MV-4-11 (cell line): ENCODE data around the gene CHSY3.

Experiments used
- DNase-seq: peaks from one replicate; lab custom pipeline; 2025; lab: John Stamatoyannopoulos, UW

CHSY3 gene

DNA sequence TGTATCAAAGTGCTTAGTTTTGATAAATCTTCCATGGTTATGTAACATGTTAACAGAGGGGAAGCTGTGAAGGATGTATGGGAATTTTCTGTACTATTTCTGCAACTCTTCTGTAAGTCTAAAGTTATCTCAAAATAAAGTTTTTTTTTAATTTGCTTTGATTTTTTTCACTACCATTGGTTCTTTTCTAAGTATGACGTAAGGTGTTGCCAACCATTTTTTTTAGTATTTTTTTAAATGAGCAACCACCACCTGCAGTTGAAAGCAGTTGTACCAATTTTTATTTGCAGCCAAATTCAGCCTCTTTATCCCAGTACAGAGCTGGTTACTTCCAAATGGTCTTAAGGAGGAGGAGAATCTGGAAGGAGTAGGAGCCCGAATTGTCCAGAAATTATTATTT lies 192.2 kb downstream of the CHSY3 start:
- no peak for DNase-seq

DNA sequence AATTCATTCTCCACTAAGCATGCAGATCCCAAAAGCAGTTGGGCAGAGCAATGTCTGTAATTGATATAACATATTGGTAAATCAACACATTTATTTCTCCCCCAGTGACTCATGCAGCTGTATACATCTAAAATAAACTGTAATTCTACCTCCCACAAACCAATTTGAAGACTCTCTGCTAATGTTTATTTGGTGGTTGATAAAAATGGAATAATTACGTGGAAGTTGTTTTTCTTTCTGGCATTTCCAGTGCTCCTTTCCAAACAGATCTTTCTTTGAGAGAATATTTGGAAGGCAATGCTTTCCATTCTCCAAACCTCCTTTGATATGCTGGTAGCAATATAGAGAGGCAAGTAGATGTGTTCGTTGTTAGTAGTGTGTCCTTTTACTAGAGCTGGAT lies 194.7 kb downstream of the CHSY3 start:
- DNase-seq = no peak

DNA sequence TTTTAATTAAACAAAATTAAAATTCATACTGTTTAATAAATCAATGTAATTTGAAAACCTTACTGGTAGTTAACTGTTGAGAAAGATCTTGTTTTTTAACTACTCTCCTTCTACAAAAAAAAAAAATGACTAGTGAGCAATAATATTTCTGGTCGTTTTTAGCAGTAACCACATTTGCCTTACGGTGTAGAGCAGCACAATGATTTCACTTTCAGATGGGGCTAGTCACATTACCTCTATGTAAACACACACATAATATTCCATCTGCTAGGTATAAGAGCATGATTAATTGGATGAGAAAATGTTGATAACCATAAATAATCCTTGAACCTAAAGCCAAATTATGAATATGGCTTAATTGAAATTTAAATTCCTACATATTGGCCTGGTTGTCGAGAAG lies 198.1 kb downstream of the CHSY3 start:
- no peak for DNase-seq

DNA sequence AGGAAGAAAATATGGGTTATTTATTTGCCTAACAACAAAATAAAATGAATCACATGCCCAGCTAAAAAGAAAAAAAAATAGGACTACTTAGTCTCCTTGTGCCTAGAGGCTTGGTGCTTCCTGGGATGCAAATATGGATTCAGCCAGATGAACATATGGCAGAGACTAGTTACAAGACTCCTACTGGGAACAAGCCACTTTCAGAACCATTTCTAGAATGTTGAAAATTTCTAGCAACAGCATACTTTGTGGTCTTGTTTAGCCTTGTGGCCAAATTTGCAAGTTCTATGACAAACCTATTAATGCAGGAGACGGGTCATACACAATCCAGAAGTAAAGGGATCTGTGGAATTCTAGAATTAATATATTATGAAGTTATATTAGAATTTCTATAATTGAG lies 198.7 kb downstream of the CHSY3 start:
- no peak for DNase-seq

DNA sequence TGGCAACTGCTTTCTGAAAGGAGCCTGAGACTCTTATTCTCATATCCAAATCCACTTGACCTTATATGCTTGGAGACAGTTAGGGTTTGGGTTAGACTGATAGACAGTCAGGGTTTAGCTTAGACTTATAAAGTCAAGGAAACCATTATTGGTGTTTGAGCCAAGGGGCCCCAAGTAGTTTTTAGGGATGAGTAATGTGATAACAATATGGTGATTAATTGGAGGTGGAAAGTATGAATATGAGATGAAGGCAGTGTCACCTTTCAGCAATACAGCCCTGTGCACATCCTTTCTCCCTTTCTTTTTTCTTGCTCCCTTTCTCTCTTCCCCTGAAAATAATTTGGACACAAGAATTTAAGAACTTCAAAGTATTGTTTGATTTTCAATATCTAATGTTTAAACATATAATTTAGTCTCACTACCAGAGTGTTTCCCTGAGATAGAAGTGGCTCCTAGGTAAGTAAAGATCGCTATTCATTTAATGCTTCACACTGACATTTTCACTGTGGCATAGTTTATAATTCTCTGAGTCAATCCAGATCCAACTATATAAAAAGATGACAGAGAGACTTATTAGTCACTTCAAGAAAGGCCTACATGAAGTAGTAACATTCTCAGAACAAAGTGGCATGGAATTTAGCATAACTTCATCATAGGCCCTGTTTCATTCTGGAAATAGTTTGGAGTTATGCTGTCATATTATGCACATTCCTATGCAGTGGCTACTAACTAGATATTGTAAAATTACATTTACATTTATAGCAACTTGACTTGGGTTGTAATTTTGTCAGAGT lies 200.8 kb downstream of the CHSY3 start:
- DNase-seq = no peak

DNA sequence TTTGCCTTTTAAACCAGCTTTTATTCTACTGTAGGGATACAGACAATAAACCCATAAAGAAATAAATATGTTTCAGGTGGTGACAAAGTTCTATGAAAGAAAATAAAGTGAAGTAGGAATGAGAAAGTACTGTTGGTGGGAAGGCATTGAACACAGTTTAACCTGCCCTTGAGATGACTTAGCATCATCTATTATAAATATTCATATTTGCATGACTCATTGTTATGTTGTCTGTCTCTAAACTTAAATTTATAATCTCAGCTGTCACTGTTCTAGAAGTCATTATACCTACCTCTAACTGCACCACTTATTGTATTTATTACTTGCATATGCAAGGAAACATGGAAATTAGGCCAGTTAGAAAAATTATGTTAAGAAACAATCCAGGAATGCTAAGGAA lies 202.2 kb downstream of the CHSY3 start:
- DNase-seq = no peak

DNA sequence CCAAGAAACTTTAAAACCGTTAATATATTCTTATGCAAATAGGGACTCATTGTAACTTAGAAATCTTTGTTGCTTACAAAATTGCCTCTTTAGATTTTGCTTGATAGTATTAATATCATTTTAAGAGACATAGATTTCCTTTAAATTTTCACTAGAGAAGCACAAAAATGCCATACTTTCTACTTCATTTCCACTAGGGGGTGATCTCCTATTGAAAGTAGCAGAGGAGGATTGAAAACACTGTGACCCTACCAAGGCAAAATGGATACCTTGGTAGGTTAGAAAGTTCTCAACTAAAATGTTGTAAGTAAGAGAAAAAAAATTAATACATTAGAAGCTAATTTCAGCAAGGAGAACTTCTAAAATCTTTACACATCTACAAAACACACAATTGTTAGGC lies 204.9 kb downstream of the CHSY3 start:
- peak; percentile 41 for DNase-seq

DNA sequence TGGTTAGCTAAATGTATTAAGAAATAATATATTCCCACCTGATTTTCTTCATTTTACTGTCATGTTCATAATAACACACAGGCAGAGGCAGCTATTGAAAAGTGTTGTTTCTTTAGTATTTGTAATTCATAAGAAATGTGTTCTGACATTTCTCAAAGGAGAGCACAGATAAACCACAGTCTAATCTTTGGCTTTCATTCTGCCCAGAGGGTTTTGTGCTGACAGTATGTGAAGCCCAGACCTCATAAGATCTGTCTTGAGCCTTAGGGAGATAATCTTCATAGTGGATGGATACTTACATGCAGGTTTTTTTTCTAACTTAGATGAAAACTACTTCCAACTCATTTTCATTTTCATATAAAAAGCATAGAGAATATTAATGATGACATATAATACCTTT lies 206.1 kb downstream of the CHSY3 start:
- no peak for DNase-seq

DNA sequence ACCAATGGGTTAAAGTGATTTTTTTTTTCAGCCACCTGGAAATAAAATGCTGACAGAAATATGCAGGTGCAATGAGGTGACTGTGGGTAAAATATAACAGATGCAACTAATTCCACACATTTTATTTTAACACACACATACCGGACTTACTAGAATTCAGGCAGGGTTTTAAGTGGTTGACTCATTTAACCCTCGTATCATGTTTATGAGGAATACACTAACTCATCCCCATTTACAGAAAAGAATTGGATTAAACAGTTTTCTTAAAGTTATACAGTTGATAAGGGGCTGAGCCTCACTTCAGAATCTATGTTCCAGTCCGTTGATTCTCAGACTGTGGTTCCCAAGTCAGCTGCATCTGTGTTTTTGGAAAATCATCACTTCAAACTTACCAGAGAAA lies 207.5 kb downstream of the CHSY3 start:
- no peak for DNase-seq

DNA sequence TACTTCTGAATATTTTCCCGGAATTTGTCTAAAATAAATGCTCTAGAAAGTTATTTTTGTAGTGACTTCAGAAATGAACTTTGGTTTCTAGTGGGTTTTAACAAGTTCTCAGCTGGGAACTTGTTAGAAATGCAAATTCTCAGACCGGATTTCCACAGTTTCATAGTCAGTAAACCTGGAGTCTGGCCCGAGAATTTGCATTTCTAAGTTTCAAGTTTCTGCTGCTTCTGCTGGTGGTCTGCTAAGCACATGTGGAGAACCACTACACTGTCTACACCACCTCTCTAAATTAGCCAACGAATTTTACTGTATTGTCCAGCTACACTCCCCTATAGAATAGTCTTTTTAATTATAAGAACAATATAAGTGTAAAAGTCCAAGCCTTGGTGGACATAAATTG lies 208.0 kb downstream of the CHSY3 start:
- no peak for DNase-seq

DNA sequence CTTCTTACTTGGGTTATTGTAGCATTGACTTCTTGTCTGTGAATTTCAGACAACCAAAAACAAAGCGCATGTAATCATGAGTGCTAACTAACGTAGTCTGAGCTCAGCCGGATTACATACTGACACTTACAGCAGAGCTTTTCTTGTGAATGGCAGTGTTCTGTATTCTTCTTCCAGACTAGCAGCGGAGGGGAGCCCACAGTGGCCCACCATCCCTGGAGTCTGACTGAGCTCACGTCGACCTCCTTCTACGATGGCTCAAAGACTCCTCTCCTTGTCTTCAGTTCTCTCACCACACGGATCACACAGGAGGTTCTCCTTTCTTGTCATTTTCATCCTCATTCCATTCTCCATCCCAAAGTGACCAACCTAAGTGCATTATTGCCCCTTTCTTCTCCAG lies 211.4 kb downstream of the CHSY3 start:
- DNase-seq = no peak

DNA sequence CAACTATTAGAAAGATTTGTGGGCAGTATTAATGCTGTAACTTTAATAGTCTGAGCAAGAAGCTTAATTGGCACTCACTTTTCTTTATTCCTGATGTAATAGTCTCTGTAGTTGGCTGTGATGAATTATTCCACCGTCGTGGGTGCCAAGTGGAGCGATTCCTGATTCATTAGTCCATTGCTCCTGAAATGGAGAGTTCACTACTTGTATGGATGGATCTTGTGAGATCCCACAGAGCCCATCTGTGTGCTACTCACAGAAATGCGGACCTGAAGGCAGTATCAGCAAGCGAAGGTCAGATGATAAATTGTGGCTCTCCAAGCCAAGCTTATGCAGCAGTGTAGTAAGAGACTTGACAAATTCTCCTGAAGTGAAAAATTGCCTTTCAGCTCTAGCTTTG lies 212.2 kb downstream of the CHSY3 start:
- no peak for DNase-seq

DNA sequence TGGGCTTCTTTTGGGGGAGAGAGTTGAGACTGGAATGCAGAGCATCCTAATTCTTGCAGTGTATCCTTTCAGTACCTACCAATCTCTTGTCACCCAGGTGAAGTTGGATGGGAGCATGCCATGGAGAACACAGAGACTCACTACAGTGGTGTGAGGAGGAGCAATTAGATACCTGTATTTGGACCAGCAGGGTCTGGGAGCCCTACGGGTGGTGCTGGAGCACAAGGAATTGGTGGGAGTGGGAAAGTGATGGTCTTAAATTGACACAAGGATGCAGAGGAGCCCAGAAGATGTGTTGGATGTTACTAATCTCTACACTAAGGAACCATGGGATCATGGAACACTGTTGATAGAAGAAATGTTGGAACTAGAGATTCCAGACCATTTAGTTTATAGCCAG lies 212.7 kb downstream of the CHSY3 start:
- DNase-seq = no peak

DNA sequence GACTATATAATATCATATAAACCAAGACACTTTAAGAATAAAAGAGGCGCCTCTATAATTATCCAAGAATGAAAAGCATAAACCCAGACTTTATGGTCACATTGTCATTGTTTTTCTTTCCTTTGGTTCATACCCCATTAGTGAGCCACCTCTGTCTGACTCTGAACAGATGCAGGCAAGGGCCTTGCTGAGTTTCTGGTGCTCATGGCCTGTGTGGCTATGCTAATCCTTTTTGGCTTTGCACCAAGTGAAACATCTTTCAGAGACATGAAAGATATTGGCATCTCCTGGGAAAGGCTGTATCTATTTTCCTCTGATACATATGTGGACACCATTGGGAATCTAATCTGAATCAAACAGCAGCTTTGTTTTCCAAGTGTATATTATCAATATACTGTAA lies 222.5 kb downstream of the CHSY3 start:
- no peak for DNase-seq

DNA sequence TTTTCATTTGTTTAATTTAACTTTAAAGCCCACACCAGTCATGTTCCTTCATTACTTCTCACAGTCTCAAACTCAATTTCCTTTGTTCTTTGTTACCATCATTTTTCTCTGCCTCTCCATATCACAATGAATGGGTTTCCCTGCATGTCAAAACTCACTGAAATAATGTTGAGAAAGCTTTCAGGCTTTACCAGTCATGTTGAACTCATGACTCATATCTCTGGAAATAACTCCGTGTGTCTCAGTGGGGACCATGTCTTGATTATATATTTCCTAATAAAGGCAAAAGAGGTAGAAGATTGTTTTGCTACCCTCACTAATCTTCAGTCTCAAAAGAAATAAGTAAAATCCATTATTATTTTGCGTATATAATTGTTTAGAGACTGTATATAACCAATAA lies 231.2 kb downstream of the CHSY3 start:
- DNase-seq = no peak

DNA sequence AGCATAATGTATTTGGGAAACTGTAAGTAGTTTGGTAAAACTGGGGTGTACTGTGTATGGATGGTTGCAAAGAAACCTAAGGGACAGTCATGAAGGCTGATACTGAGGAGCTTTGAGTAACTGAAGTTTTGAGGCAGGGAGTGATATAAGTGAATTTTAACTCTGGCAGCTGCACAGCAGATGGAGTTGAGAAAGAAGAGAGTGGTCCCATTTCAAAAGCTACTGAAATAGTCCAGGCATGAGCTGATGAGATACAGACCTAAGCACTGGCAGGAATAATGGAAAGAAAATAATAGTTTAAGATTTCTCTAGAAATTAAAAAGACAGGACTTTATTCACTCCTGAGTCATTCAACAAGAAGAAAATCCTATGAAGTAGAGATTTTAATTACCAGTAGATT lies 232.0 kb downstream of the CHSY3 start:
- no peak for DNase-seq

DNA sequence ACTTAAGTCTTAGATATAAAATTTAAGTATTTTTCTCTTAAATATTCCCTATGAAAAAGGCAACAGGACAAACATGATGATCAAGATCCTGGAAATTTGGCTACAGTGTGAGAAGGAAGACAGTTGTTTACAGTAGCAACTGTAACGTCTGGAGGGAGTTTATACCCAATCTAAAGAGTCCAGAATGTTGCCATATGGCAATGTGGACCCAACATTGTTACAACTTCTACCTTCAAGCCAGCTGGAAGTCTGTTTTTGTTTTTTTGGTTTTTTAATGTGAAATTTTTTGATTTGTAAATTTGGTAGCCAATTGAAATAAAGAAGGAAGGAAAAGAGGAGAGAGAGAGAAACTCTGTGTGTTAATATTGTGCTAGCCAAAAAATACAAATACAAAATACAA lies 233.4 kb downstream of the CHSY3 start:
- no peak for DNase-seq

DNA sequence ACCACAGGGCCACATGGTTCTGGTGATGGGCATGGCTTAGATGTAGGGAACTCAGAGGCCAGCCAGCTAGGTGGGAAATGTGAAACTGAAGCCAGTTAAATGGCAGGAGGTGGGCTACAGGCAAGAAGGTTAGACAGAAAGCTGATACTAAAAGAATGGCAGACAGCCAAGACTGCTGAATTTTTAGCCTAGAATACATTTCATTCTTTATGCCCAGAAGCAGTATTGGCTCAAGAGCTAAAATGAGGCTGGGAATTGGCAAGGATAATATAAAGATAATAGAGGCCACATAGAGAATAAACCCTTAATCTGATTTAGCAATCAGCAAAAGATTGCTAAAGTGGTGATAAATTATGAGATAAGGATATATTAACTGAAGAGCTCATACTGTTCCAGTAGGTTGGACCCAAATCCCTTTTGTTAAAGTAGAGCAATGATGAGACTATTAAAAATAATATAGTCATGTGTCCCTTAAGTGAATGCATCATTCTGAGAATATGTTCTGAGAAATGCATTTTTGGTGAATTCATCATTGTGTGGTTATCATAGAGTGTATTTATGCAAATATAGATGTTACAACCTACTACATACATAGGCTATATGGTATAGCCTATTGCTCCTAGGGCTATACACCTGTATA lies 234.3 kb downstream of the CHSY3 start:
- no peak for DNase-seq

DNA sequence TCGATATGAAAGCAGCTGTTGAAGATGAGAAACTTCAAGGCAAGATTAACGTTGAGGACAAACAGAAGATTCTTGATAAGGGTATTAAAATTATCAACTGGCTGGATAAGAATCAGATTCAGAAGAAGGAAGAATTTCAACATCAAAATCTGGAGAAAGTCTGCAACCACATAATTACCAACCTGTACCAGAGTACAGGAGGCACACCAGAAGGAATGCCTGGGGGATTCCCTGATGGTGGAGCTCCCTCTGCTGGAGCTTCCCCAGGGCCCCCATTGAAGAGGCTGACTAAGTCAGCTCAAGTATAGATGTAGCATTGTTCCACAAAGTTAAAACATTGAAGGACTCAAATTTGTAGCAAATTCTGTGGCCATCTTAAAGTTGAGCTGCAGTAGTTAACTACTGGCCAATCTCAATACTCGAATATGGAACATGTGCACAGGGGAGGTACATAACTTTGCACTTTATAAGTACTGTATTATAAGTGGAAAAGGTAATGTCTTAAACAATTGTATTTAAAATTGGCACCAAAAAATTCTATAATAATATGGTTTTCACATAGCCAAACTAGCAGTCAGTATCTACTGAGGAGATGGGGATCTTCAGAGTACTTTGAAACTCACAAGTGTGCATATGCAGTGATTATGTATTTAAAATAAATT lies 237.5 kb downstream of the CHSY3 start:
- no peak for DNase-seq

DNA sequence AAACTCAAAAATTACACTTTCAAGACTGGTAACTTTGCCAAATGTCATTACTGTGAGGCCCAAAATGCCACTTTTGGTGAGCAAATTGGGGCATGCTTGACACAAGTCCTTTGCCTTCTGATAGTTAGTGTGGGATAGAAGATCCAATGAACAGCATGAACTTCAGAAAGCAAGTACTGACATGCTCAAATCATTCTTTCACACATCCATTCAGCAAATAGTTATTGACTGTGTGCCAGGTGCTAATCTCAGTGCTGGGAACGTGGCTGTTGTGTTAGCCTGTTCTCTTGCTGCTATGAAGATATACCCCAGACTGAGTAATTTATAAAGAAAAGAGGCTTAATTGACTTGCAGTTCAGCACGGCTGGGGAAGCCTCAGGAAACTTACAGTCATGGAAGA lies 247.0 kb downstream of the CHSY3 start:
- no peak for DNase-seq

DNA sequence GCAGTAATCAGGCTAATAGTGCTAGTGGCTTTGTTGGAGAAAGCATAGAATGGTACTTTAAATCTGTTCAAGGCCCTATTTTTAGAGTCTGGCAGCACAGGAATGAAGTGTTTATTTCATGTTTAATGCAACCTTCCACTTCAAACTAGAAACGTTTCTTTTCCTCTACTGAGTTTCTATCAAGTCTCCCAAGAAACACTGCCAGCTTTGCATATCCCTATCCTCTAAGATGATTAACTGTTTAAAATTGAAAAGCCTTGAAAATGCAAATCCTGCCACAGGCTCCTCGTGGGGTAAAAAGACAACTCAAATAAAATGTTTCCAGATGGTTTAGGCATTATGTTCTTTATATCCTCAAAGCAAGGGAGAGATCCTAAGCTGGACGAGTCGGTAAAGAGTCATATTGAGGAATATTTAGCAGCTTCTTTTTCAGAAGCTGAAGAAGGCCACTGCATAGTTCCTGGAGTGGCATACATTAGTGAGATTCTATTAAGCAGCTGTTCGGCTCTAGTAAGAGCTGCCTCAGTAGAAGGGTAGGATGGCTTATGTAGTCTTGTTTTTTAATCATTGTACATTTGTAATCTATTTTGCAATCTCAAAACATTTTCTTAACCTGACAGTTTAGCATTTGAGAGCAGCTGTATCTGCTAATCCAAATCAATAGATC lies 251.2 kb downstream of the CHSY3 start:
- DNase-seq = no peak

DNA sequence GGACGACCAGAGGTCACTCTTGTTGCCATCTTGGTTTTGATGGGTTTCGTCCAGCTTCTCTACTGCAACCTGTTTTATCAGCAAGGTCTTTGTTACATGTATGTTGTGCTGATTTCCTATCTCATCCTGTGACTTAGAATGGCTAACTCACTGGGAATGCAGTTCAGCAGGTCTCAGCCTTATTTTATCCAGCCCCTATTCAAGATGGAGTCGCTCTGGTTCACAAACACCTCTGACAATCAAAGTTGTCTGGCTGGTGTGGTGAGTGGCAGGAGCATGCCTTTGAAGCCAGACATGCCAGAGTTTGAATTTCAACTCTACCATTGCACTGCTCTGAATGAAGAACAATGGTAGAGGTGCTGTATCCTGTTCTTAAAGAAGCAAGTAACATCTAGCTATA lies 253.8 kb downstream of the CHSY3 start:
- no peak for DNase-seq

DNA sequence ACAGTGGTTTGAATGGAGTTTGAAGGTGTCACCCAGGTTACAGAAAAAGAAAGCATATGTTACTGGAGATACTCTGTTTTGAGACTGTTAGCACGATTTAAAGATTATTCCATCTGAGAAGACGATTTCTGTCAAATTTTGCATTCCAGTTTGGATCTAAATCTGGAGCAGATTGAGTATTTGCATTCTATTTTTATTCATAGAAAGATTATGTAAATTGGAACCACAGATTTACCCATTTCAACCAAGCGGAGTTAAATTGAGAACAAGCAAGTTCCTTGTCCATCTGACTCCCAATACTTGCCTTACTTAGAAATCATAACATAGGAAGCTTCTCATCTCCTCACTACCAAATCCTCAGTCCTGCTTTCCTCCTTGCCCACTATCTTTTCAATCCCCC lies 255.7 kb downstream of the CHSY3 start:
- no peak for DNase-seq
